ENCODE measurements around the gene TPST1.

DNA sequence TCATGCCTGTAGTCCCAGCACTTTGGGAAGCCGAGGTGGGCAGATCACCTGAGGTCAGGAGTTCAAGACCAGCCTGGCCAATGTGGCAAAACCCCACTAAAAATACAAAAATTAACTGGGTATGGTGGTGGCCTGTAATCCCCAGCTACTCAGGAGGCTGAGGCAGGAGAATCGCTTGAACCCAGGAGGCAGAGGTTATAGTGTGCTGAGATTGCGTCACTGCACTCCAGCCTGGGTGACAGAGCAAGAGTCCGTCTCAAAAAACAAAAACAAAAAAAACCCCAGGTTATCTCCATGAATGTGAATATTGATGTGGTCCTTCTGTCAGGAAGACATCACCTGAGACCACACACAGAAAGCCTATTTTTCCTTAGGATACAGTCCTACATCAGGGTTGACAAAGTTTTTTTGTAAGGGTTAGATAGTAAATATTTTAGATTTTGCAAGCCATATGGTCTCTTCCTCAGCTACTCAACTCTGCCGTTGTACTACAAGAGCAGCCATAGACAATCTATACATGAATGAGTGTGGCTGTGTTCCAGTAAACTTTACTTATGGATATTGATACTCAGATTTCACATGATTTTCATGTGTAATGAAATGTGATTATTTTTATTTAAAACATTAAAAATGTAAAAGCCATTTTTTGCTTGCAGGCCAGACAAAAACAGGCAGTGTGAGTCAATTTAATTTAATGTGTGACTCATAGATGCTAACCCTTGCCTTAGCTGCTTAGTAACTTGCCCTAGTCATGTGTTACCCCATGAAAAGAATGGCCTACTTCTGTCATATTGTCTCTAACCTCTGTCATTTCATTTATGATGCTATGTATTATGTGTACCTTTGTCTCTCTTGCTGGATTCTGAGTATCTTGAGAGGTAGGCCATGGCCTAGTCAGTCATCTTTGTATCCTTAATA lies 78.1 kb downstream of the TPST1 start:
- TF ChIP-seq, protein P1, sequence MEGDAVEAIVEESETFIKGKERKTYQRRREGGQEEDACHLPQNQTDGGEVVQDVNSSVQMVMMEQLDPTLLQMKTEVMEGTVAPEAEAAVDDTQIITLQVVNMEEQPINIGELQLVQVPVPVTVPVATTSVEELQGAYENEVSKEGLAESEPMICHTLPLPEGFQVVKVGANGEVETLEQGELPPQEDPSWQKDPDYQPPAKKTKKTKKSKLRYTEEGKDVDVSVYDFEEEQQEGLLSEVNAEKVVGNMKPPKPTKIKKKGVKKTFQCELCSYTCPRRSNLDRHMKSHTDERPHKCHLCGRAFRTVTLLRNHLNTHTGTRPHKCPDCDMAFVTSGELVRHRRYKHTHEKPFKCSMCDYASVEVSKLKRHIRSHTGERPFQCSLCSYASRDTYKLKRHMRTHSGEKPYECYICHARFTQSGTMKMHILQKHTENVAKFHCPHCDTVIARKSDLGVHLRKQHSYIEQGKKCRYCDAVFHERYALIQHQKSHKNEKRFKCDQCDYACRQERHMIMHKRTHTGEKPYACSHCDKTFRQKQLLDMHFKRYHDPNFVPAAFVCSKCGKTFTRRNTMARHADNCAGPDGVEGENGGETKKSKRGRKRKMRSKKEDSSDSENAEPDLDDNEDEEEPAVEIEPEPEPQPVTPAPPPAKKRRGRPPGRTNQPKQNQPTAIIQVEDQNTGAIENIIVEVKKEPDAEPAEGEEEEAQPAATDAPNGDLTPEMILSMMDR (IDR thresholded peaks at IDR 0.05): no peak
- no peak for TF ChIP-seq POLR2AphosphoS5 (IDR thresholded peaks at IDR 0.05)
